Panc1 (cell line): ENCODE measurements around the gene CD276. TPM values are rescaled to one million over a fixed set of nuclear protein-coding genes. Genes with fewer than 3 reads are reported as not detected.
"Not testable (repeated sequence)": the region's sequence is repeated elsewhere in the genome, so short reads cannot be mapped to it uniquely, and the experiment has no call there.

Source experiments
- ATAC-seq: fragments of 200-7000 bp; cut with Tn5 transposase; 2 replicates; pipeline ENCODE4 v1.9.1; 2020; ENCODE audit warnings: mild to moderate bottlenecking, moderate library complexity
- BruUV-seq: library from RNA; stranded (reverse); fragments of 400-500 nt; replicated peaks from 2 replicates; lab custom pipeline; 2021; lab: Mats Ljungman, UMichigan
- CTCF ChIA-PET: fragments of 300-600 bp; sonication (Branson Sonifier 250); formaldehyde crosslinking; loops from one replicate; lab custom pipeline; 2022; ENCODE audit warnings: antibody characterized with exemption; lab: Charles Lee
- POLR2A ChIA-PET: fragments of 300-600 bp; sonication (Branson Sonifier 250); formaldehyde crosslinking; loops from one replicate; lab custom pipeline; 2022; ENCODE audit warnings: antibody characterized with exemption; lab: Charles Lee
- DNase-seq: peaks from one replicate; pipeline ENCODE4 v3.0.0-alpha.2; 2010; ENCODE audit warnings: low read depth, low spot score
- H3K27ac ChIP-seq: 2 replicates; pipeline ENCODE4 v1.5.1; 2011; ENCODE audit warnings: mild to moderate bottlenecking, low read length, inconsistent platforms
- H3K27me3 ChIP-seq: fragments of 200-500 bp; sonication (Bioruptor generic); 2 replicates; pipeline ENCODE4 v1.6.0; 2014; ENCODE audit warnings: low read length, inconsistent platforms; ENCODE audit not compliant: control insufficient read depth, insufficient read depth
- H3K36me3 ChIP-seq: fragments of 200-500 bp; sonication (Bioruptor generic); 2 replicates; pipeline ENCODE4 v1.5.1; 2014; ENCODE audit warnings: inconsistent platforms, mild to moderate bottlenecking, low read length, moderate library complexity; ENCODE audit not compliant: control insufficient read depth, insufficient read depth
- H3K4me1 ChIP-seq: 2 replicates; pipeline ENCODE4 v1.5.1; 2011; ENCODE audit warnings: inconsistent platforms, mild to moderate bottlenecking, low read length, moderate library complexity; ENCODE audit not compliant: control insufficient read depth, insufficient read depth
- H3K4me3 ChIP-seq, 2 experiments: 2 replicates each; pipeline ENCODE4 v1.5.1; 2011 to 2012; ENCODE audit warnings: low read depth in 2 of 2, low read length in 2 of 2, mild to moderate bottlenecking in 2 of 2, inconsistent platforms in 1 of 2, moderate library complexity in 1 of 2
- H3K9me3 ChIP-seq: fragments of 200-500 bp; sonication (Bioruptor generic); 2 replicates; pipeline ENCODE4 v1.5.1; 2014; ENCODE audit warnings: low read depth, mild to moderate bottlenecking, inconsistent platforms, low read length, moderate library complexity; ENCODE audit not compliant: control insufficient read depth, insufficient read depth
- POLR2AphosphoS5 ChIP-seq: IDR thresholded peaks from 2 replicates; pipeline ENCODE4 v1.6.1; 2012; ENCODE audit warnings: mild to moderate bottlenecking, low read depth, low read length, moderate library complexity
- REST ChIP-seq, 2 experiments: IDR thresholded peaks; 2 replicates each; pipeline ENCODE4 v1.6.1; 2011 to 2012; ENCODE audit warnings: low read depth in 2 of 2, control low read depth in 1 of 2, low read length in 1 of 2, mild to moderate bottlenecking in 1 of 2, moderate library complexity in 1 of 2; ENCODE audit not compliant: insufficient read depth in 1 of 2
- SIN3A ChIP-seq: IDR thresholded peaks from 2 replicates; pipeline ENCODE4 v1.6.1; 2012; ENCODE audit warnings: low read depth, mild to moderate bottlenecking, low read length, moderate library complexity, borderline replicate concordance; ENCODE audit not compliant: insufficient read depth
- TCF7L2 ChIP-seq: IDR thresholded peaks from 2 replicates; pipeline ENCODE4 v1.6.1; 2011; ENCODE audit warnings: mild to moderate bottlenecking, low read depth, low read length, inconsistent platforms
- in situ Hi-C: cut with HindIII; loops from 2 replicates; pipeline ENCODE4 v1.10.0; 2016; ENCODE audit warnings: low sequenced_read_pairs, low pct_unique_long_range_greater_than_20kb
- intact Hi-C: fragments of 100-400 bp; cut with micrococcal nuclease; formaldehyde crosslinking; loops from one replicate; pipeline ENCODE4 v1.10.0; 2022; ENCODE audit not compliant: unreplicated experiment
- total RNA-seq: library from RNA; stranded (reverse); gene quantifications from one replicate; pipeline ENCODE4 v1.2.1, GENCODE V29; 2021; ENCODE audit not compliant: unreplicated experiment
- TF ChIP-seq, protein P1 (sequence below): fragments of 450-650 bp; IDR thresholded peaks from 2 replicates; pipeline ENCODE4 v1.5.1; 2017; ENCODE audit warnings: mild to moderate bottlenecking

CD276 gene
- total RNA-seq, 1 experiment from 2014 or later: 99.1 TPM

- Histone ChIP-seq H3K36me3 (no peaks in the 10 kb centered on the region), H3K4me3 (no peak overlapping the region), H3K27ac (no peak overlapping the region), H3K9me3 (no peaks in the 10 kb centered on the region), H3K27me3 (no peaks in the 10 kb centered on the region), H3K4me1 (peaks cover 10% of the 10 kb centered on the region)
- POLR2A ChIA-PET: interaction anchor here (0.6 to 0.7 kb wide), 2 partner anchors 53 to 698 kb away, joined by 3 to 12 read pairs; no protein-coding TSS in a partner anchor
- in situ Hi-C loops (no loop called here), intact Hi-C loops (loop anchor here (1.0 to 10.0 kb wide), 4 partner anchors 22 to 395 kb away; no protein-coding TSS in a partner anchor)
- CTCF ChIA-PET: interaction anchor here (0.6 to 3.5 kb wide), 10 partner anchors 11 to 384 kb away, joined by 3 to 34 read pairs (median 4); no protein-coding TSS in a partner anchor
- BruUV-seq: no TSS peak
- ATAC-seq (no peak), DNase-seq (no peak)
- TF ChIP-seq SIN3A: no peak
- no peak for TF ChIP-seq REST (IDR thresholded peaks at IDR 0.05; ENCODE audit: insufficient read depth in 1 of 2, low read depth in 2 of 2, low read length in 1 of 2)
- TF ChIP-seq TCF7L2: no peak
- TF ChIP-seq, protein P1, sequence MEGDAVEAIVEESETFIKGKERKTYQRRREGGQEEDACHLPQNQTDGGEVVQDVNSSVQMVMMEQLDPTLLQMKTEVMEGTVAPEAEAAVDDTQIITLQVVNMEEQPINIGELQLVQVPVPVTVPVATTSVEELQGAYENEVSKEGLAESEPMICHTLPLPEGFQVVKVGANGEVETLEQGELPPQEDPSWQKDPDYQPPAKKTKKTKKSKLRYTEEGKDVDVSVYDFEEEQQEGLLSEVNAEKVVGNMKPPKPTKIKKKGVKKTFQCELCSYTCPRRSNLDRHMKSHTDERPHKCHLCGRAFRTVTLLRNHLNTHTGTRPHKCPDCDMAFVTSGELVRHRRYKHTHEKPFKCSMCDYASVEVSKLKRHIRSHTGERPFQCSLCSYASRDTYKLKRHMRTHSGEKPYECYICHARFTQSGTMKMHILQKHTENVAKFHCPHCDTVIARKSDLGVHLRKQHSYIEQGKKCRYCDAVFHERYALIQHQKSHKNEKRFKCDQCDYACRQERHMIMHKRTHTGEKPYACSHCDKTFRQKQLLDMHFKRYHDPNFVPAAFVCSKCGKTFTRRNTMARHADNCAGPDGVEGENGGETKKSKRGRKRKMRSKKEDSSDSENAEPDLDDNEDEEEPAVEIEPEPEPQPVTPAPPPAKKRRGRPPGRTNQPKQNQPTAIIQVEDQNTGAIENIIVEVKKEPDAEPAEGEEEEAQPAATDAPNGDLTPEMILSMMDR: no peak
- TF ChIP-seq POLR2AphosphoS5: no peak
Observed at GRCh38 chr15:73699249-73700040, 15.3 kb downstream of the CD276 start.

- ATAC-seq (peak; percentile 85), DNase-seq (peak; percentile 56)
- ChIA-PET POLR2A (interaction anchor here (0.6 kb wide), 2 partner anchors 54 to 292 kb away, joined by 3 to 12 read pairs; no protein-coding TSS in a partner anchor), CTCF (interaction anchor here (0.5 to 3.5 kb wide), 12 partner anchors 12 to 385 kb away, joined by 3 to 34 read pairs (median 4); no protein-coding TSS in a partner anchor)
- Histone ChIP-seq H3K4me1 (peaks cover 10% of the 10 kb centered on the region), H3K27ac (no peak overlapping the region), H3K4me3 (no peak overlapping the region), H3K9me3 (no peaks in the 10 kb centered on the region), H3K36me3 (peaks cover 1% of the 10 kb centered on the region; the same call in 1 of the 2 replicates), H3K27me3 (no peaks in the 10 kb centered on the region)
- no peak for TF ChIP-seq SIN3A
- TF ChIP-seq, protein P1: peak; percentile 92
- intact Hi-C loops: loop anchor here (1.0 to 10.0 kb wide), 4 partner anchors 23 to 395 kb away; no protein-coding TSS in a partner anchor
- no TSS peak for BruUV-seq
- in situ Hi-C loops: no loop called here
Observed at GRCh38 chr15:73700041-73700842, 16.1 kb downstream of the CD276 start.

GRCh38 chr15:73702311-73703239 lies 18.4 kb downstream of the CD276 start:
- H3K36me3 ChIP-seq, DNase-seq, H3K4me3 ChIP-seq, POLR2A ChIA-PET, H3K27me3 ChIP-seq, BruUV-seq, H3K9me3 ChIP-seq, H3K4me1 ChIP-seq, in situ Hi-C loops, ATAC-seq, H3K27ac ChIP-seq: not testable (repeated sequence)
- CTCF ChIA-PET: interaction anchor here (0.7 kb wide), 1 partner anchor 80 kb away, joined by 5 read pairs; no protein-coding TSS in a partner anchor
- intact Hi-C loops: loop anchor here (10.0 kb wide), 1 partner anchor 398 kb away; no protein-coding TSS in a partner anchor
